Right cardiac atrium (tissue), 5 donors: ENCODE measurements around the gene MTFMT. TPM values are rescaled to one million over a fixed set of nuclear protein-coding genes. Genes with fewer than 3 reads are reported as not detected.

Experiments used
- ATAC-seq, 2 donors: fragments of 200-7000 bp; cut with Tn5 transposase; one replicate each; pipeline versions ENCODE4 v1.8.0 to v1.9.1; 2020; ENCODE audit warnings: moderate library complexity in 2 of 2, mild to moderate bottlenecking in 1 of 2
- DNase-seq, 3 donors: peaks; one replicate each; pipeline ENCODE4 v3.0.0-alpha.2; 2020
- H3K27ac ChIP-seq: one replicate; pipeline ENCODE4 v1.5.1; 2013; ENCODE audit warnings: mild to moderate bottlenecking, low read length, control low read depth, moderate library complexity
- H3K27me3 ChIP-seq: one replicate; pipeline ENCODE4 v1.6.1; 2013; ENCODE audit not compliant: control insufficient read depth, insufficient read depth
- H3K4me1 ChIP-seq: one replicate; pipeline ENCODE4 v1.6.1; 2013; ENCODE audit warnings: low read length; ENCODE audit not compliant: control insufficient read depth, insufficient read depth
- H3K4me3 ChIP-seq: one replicate; pipeline ENCODE4 v1.5.1; 2013; ENCODE audit warnings: low read length, control low read depth
- H3K9me3 ChIP-seq: one replicate; pipeline ENCODE4 v1.6.1; 2013; ENCODE audit warnings: low read length; ENCODE audit not compliant: control insufficient read depth
- WGBS: extraction: QIAGEN DNeasy Blood & Tissue Kit; methylation state at CpG from one replicate; pipeline ENCODE4 v1.1.7; 2013; 5-methylcytosine and 5-hydroxymethylcytosine counted together
- intact Hi-C, 4 donors: fragments of 100-400 bp; cut with DNase I; formaldehyde crosslinking; loops; one replicate each; pipeline versions ENCODE4 v1.11.0 to v1.14.0; 2022 to 2023
- polyA plus RNA-seq: library from polyadenylated mRNA; stranded (reverse); fragments of 200-250 nt; gene quantifications from one replicate; pipeline ENCODE4 v1.2.3, GENCODE V29; 2013
- total RNA-seq, 4 donors: library from RNA; stranded (reverse); fragmentation: NEBNext Ultra II Directional; extraction: Animal tissue kit (Norgen Biotek cat#: 25700); gene quantifications; one replicate each; pipeline ENCODE4 v1.2.1, GENCODE V29; 2021
- donor health status: healthy with polysubstance abuse.
- donor health status: DM: no; HTN: yes; CAD: no.
- donor health status: DM: no; HTN: no; CAD: no.
- donor health status: DM: no; HTN: yes; CAD: no; lungs with severe emphysema.
- donor health status: DM: yes; HTN: yes; CAD: no.

MTFMT gene
- total and polyA plus RNA-seq, 5 donors, result 9.9 to 18.0 (median 17.5) TPM

GRCh38 chr15:64982472-64982871 is 47.0 kb downstream of the MTFMT start:
- no peaks in the 10 kb centered on the region for H3K27me3 ChIP-seq
- intact Hi-C loops, result no loop called here
- H3K4me1 ChIP-seq, result no peaks in the 10 kb centered on the region
- DNase-seq (no peak), ATAC-seq (no peak)
- no peak overlapping the region for H3K27ac ChIP-seq
- no peaks in the 10 kb centered on the region for H3K9me3 ChIP-seq
- 96% methylated on average over 1 of the region's 1 CpG for WGBS
- no peak overlapping the region for H3K4me3 ChIP-seq

DNA sequence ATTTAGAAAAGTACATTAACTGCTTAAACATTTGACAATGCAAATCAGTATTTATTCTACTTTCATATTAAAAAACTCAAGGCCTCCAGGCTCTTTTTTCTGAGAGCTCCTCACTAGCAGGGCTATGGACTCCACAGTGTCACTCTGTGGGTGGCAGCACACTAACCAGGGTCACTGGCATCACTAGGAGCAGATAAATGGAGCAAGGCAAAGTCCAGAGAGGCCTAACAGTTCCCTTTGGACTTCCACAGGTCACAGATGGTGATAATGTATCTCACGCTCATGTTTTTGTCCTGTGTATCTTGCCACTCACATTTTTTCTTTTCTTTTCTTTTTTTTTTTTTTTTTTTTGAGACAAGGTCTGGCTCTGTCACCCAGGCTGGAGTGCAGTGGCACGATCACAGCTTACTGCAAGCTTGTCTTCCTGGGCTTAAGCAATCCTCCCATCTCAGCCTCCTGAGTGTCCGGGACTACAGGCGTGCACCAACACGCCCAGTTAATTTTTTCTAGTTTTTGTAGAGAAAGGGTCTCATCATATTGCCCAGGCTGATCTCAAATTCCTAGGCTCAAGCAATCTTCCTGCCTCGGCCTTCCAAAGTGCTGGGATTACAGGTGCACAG is 47.5 kb downstream of the MTFMT start:
- no peak overlapping the region for H3K27ac ChIP-seq
- DNase-seq (no peak), ATAC-seq (no peak)
- H3K4me3 ChIP-seq, result no peak overlapping the region
- no peaks in the 10 kb centered on the region for H3K9me3 ChIP-seq
- H3K4me1 ChIP-seq, result no peaks in the 10 kb centered on the region
- intact Hi-C loops, result no loop called here
- H3K27me3 ChIP-seq, result no peaks in the 10 kb centered on the region
- 87% methylated on average over 6 of the region's 6 CpGs for WGBS

GRCh38 chr15:64979252-64979710 is 50.2 kb downstream of the MTFMT start:
- no peaks in the 10 kb centered on the region for H3K4me1 ChIP-seq
- H3K4me3 ChIP-seq, result no peak overlapping the region
- no peak for ATAC-seq
- no peak for DNase-seq
- WGBS, result 72% methylated on average over 7 of the region's 7 CpGs
- H3K27me3 ChIP-seq, result no peaks in the 10 kb centered on the region
- no peak overlapping the region for H3K27ac ChIP-seq
- no peaks in the 10 kb centered on the region for H3K9me3 ChIP-seq
- intact Hi-C loops, result no loop called here

- 88% methylated on average over 5 of the region's 5 CpGs for WGBS
- H3K9me3 ChIP-seq, result no peaks in the 10 kb centered on the region
- intact Hi-C loops, result no loop called here
- no peak overlapping the region for H3K4me3 ChIP-seq
- no peak overlapping the region for H3K27ac ChIP-seq
- DNase-seq (no peak), ATAC-seq (no peak)
- H3K4me1 ChIP-seq, result no peaks in the 10 kb centered on the region
- H3K27me3 ChIP-seq, result no peaks in the 10 kb centered on the region
Observed at GRCh38 chr15:64975390-64975789, 54.0 kb downstream of the MTFMT start.

- ATAC-seq (no peak), DNase-seq (peak in 2 of 3 donors; percentile 22 to 68)
- H3K9me3 ChIP-seq, result no peaks in the 10 kb centered on the region
- H3K4me3 ChIP-seq, result no peak overlapping the region
- intact Hi-C loops, result no loop called here
- 87% methylated on average over 7 of the region's 7 CpGs for whole genome bisulfite sequencing
- no peak overlapping the region for H3K27ac ChIP-seq
- no peaks in the 10 kb centered on the region for H3K4me1 ChIP-seq
- no peaks in the 10 kb centered on the region for H3K27me3 ChIP-seq
Observed at GRCh38 chr15:64970698-64971097, 58.7 kb downstream of the MTFMT start.

DNA sequence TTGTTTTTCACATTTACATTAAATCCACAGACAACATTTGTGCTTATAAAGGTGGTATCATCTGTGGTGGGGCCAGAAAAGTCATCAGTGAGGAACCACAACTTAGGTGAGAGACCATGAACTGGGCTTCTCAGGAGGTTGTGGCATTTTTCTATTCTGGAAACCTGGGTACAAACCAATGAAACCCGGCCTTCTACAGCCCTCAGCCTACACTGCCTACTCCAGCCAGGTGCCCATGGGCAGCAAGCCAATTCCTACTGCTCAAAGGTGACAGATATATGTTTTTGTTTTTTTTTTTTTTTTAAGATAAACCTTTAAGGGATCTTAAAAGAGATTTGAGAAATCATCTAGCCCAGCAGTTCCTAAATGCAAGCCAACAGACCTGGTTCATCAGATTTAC is 60.0 kb downstream of the MTFMT start:
- intact Hi-C loops, result no loop called here

DNA sequence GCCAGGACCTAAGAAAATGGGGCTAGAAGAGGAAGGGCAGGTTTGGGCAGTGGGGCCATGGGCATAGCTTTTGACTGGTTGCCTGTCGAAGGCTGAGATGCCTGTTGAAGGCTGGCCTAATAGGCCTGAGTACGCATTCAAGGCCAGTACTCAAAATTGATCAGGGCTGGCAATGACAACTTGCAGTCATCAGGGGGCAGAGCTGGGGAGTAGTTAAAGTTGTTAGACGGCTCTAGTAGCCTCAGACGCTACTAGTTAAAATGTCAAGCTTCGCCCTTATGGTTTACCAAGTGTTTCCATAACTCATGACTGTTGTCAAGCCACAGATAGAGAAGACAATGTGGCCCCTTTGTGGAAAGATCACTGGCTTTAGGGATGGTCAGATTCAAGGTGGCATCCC is 68.4 kb downstream of the MTFMT start:
- WGBS, result 92% methylated on average over 5 of the region's 5 CpGs
- H3K4me1 ChIP-seq, result no peaks in the 10 kb centered on the region
- no peak overlapping the region for H3K27ac ChIP-seq
- DNase-seq (no peak), ATAC-seq (no peak)
- intact Hi-C loops, result no loop called here
- H3K4me3 ChIP-seq, result no peak overlapping the region
- no peaks in the 10 kb centered on the region for H3K9me3 ChIP-seq
- no peaks in the 10 kb centered on the region for H3K27me3 ChIP-seq

More for the DNA sequence above, 60.0 kb downstream of the MTFMT start:
- H3K4me1 ChIP-seq, result no peaks in the 10 kb centered on the region
- 95% methylated on average over 1 of the region's 1 CpG for WGBS
- H3K27ac ChIP-seq, result no peak overlapping the region
- ATAC-seq, result no peak
- H3K9me3 ChIP-seq, result no peaks in the 10 kb centered on the region
- H3K27me3 ChIP-seq, result no peaks in the 10 kb centered on the region
- no peak overlapping the region for H3K4me3 ChIP-seq
- DNase-seq, result no peak

GRCh38 chr15:64960153-64960552 is 69.3 kb downstream of the MTFMT start:
- Histone ChIP-seq H3K4me1 (no peaks in the 10 kb centered on the region), H3K4me3 (no peak overlapping the region), H3K27ac (no peak overlapping the region), H3K9me3 (no peaks in the 10 kb centered on the region), H3K27me3 (no peaks in the 10 kb centered on the region)
- WGBS, result 98% methylated on average over 6 of the region's 6 CpGs
- intact Hi-C loops, result no loop called here
- ATAC-seq, result no peak
- no peak for DNase-seq

GRCh38 chr15:64959128-64959527 is 70.3 kb downstream of the MTFMT start:
- H3K4me3 ChIP-seq, result no peak overlapping the region
- WGBS, result 94% methylated on average over 9 of the region's 9 CpGs
- ATAC-seq (no peak), DNase-seq (no peak)
- no peaks in the 10 kb centered on the region for H3K27me3 ChIP-seq
- no peak overlapping the region for H3K27ac ChIP-seq
- H3K9me3 ChIP-seq, result no peaks in the 10 kb centered on the region
- no peaks in the 10 kb centered on the region for H3K4me1 ChIP-seq
- intact Hi-C loops, result no loop called here

DNA sequence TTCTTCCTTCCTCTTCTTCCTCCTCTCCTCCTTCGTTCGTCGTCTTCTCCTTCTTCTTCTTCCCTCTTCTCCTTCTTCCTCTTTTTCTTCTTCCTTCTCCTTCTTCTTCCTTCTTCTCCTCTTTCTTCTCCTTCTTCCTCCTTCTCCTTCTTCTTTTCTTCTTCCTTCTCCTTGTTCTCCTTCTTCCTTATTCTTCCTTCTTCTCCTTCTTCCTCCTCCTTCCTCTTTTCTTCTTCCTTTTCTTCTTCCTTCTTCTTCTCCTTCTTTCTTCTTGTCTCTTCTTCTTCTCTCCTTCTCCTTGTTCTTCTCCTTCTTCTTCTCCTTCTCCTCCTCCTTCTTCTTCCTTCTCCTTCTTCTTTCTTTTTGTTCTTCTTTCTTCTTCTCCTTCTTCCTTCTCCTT is 75.0 kb downstream of the MTFMT start:
- H3K4me3 ChIP-seq, result no peak overlapping the region
- ATAC-seq, result no peak
- H3K4me1 ChIP-seq, result no peaks in the 10 kb centered on the region
- no peak for DNase-seq
- no peaks in the 10 kb centered on the region for H3K9me3 ChIP-seq
- no peaks in the 10 kb centered on the region for H3K27me3 ChIP-seq
- 63% methylated on average over 3 of the region's 3 CpGs for WGBS
- intact Hi-C loops, result no loop called here
- no peak overlapping the region for H3K27ac ChIP-seq

DNA sequence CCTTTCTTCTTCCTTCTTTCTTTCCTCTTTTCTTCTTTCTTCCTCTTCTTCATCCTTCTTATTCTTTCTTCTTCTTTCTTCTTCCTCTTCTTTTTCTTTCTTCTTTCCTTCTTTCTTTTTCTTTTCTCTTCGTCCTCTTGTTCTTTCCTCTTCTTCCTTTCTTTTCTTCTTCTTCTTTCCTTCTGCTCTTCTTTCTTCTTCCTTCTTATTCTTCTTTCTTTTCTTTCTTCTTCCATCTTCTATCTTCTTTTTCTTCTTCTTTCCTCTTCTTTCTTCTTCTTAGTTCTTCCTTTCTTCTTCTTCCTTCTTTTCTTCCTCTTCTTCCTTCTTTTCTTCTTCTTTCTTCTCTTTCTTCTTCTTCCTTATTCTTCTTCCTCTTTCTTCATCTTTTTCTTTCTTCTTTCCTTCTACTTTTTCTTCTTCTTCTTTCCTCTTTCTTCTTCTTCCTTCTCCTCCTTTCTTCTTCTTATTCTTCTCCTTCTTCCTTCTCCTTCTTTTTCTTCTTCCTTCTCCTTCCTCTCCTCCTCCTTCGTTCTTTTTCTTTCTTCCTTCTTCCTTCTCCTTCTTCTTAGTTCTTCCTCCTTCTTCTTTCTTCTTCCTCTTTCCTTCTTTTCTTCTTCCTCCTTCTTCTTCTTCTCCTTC is 77.5 kb downstream of the MTFMT start:
- WGBS, result 88% methylated on average over 2 of the region's 2 CpGs
- H3K4me3 ChIP-seq, result no peak overlapping the region
- no peaks in the 10 kb centered on the region for H3K4me1 ChIP-seq
- no peak for ATAC-seq
- H3K27me3 ChIP-seq, result no peaks in the 10 kb centered on the region
- H3K9me3 ChIP-seq, result no peaks in the 10 kb centered on the region
- no peak overlapping the region for H3K27ac ChIP-seq
- intact Hi-C loops, result no loop called here
- no peak for DNase-seq
